ENCODE data around the gene TNKS1BP1.

The TNKS1BP1 gene

GRCh38 chr11:57323167-57323854 lies 1.4 kb downstream of the TNKS1BP1 start:
- no peaks in the 10 kb centered on the region for H3K27me3 ChIP-seq (replicated peaks)
- in situ Hi-C loops (cut with HindIII; ENCODE audit: low pct_ligation_motif_present, low sequenced_read_pairs), result no loop called here
- TF ChIP-seq CTCF (IDR thresholded peaks at IDR 0.05; ENCODE audit: low read depth, low read length, missing control alignments), result peak; percentile 48
- peak overlapping the region; percentile 78 for H3K4me3 ChIP-seq (ENCODE audit: low read depth, low read length)
- peak overlapping the region; percentile 93 for H3K27ac ChIP-seq
- peak; percentile 45 for DNase-seq
- H3K36me3 ChIP-seq (replicated peaks), result peaks cover 43% of the 10 kb centered on the region

- peak overlapping the region; percentile 78 for H3K4me3 ChIP-seq (ENCODE audit: low read depth, low read length)
- peak; percentile 11 for TF ChIP-seq CTCF (IDR thresholded peaks at IDR 0.05; ENCODE audit: low read depth, low read length, missing control alignments)
- H3K27ac ChIP-seq, result peak overlapping the region; percentile 93
- DNase-seq, result peak; percentile 96
- no peaks in the 10 kb centered on the region for H3K27me3 ChIP-seq (replicated peaks)
- in situ Hi-C loops (cut with HindIII; ENCODE audit: low pct_ligation_motif_present, low sequenced_read_pairs), result no loop called here
- H3K36me3 ChIP-seq (replicated peaks), result peaks cover 43% of the 10 kb centered on the region
Measured at GRCh38 chr11:57322256-57323166, 2.2 kb downstream of the TNKS1BP1 start.

GRCh38 chr11:57321388-57322255 lies 3.1 kb downstream of the TNKS1BP1 start:
- Histone ChIP-seq H3K27ac (peak overlapping the region; percentile 93), H3K4me3 (ENCODE audit: low read depth, low read length) (peak overlapping the region; percentile 50), H3K36me3 (replicated peaks) (peaks cover 44% of the 10 kb centered on the region), H3K27me3 (replicated peaks) (no peaks in the 10 kb centered on the region)
- no peak for DNase-seq
- no peak for TF ChIP-seq CTCF (IDR thresholded peaks at IDR 0.05; ENCODE audit: low read depth, low read length, missing control alignments)
- in situ Hi-C loops (cut with HindIII; ENCODE audit: low pct_ligation_motif_present, low sequenced_read_pairs), result no loop called here

DNA sequence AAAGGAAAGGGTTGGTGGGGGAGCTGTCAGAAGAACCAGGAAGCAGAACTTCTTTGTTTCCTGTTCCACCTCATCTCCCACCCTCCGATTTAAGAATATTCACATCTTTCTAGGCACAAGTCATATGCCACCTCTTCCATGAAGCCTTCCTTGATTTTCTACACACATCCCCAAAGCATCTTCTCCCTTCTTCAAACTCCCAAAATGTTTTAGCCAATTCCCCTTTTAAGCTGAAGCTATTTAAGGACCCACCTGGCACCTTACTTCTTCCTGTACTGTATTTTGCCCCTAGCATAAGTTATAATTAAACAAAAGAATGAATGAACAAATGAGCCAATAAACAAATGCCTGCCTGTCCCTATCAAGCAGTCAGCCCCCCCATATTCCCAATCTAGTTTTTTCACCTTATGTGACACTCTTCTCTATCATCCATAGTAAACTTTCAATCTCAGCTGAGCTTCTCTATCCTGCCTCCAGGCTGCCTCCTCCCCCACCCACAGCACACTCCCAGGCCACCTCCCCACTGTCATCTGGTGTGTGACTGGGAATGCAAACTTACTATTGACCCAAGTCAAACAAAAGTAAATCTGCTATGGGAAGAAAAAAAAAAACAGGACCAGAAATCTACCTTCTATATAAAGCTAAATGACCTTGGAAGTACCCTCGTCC lies 3.9 kb downstream of the TNKS1BP1 start:
- no peak for DNase-seq
- no peak for TF ChIP-seq CTCF (IDR thresholded peaks at IDR 0.05; ENCODE audit: low read depth, low read length, missing control alignments)
- H3K27ac ChIP-seq, result no peak overlapping the region
- no peaks in the 10 kb centered on the region for H3K27me3 ChIP-seq (replicated peaks)
- in situ Hi-C loops (cut with HindIII; ENCODE audit: low pct_ligation_motif_present, low sequenced_read_pairs), result no loop called here
- H3K36me3 ChIP-seq (replicated peaks), result peaks cover 44% of the 10 kb centered on the region
- H3K4me3 ChIP-seq (ENCODE audit: low read depth, low read length), result no peak overlapping the region

GRCh38 chr11:57320067-57320718 lies 4.6 kb downstream of the TNKS1BP1 start:
- no peak for TF ChIP-seq CTCF (IDR thresholded peaks at IDR 0.05; ENCODE audit: low read depth, low read length, missing control alignments)
- Histone ChIP-seq H3K36me3 (replicated peaks) (peaks cover 51% of the 10 kb centered on the region), H3K27me3 (replicated peaks) (no peaks in the 10 kb centered on the region), H3K27ac (no peak overlapping the region), H3K4me3 (ENCODE audit: low read depth, low read length) (no peak overlapping the region)
- DNase-seq, result no peak
- in situ Hi-C loops (cut with HindIII; ENCODE audit: low pct_ligation_motif_present, low sequenced_read_pairs), result no loop called here

All from brain microvascular endothelial cell (primary cell).